Endometrium (tissue), 2 donors: ENCODE data around the gene TREM1.
"Not testable (repeated sequence)": the region's sequence is repeated elsewhere in the genome, so short reads cannot be mapped to it uniquely, and the experiment has no call there.

Experiments
- FAIRE-seq: peaks from 2 replicates; lab custom pipeline; 2012; peaks lifted over from hg19 to GRCh38; lab: Jason Lieb, UNC
- donor health status: control.
- donor health status: control.

Gene TREM1

DNA sequence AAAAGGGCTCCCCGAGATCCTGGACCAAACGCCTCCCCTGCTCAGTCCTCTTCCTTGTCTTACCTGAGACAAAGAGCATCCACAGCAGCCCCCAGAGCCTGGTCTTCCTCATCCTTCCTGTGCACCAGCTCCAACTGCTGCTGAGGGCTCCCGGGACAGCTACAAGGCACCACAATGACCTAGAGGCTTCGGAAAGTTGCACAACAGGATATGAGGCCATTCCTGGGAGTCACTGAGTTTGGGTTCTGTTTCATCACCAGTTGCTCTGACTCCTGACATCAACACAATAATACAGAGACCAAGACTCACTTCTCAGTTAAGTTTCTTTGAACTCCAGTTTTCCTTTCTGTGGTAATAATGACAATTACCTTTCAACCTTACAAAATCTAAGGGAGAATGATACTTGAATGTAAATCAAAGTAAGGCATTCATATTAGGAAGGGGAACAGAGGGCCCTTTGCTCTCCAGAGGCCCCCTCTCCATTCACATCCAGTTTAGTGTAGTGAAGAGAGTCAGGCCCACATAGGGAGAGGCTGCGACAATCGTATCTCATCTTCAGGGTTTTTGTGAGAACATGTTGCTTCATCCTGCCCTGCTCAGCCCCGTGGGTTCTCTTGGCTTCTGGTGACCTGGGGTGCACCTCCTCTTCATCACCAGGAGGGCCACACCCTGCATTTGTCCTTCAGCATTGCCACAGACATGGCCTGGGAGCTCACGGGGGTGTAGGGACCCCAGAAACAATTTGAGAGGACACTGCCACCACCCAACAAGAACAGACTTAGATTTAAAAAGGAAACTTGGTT lies at the start of gene TREM1:
TSS of gene TREM1 (minus strand) at position 139 of the 803 bp plus-strand sequence. CDS start at position 112, 27 bp downstream.
- FAIRE-seq = no peak

DNA sequence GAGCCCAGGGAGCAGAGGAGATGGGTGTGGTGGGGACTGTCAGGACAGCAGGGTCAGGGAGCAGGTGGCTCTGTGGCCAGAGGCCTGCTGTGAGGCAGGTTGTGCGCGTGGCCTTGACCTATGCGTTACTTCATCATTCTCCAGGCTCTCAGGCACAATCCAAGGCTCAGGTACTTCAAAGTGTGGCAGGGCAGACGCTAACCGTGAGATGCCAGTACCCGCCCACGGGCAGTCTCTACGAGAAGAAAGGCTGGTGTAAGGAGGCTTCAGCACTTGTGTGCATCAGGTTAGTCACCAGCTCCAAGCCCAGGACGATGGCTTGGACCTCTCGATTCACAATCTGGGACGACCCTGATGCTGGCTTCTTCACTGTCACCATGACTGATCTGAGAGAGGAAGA lies 49.5 kb upstream of the TREM1 start:
- no peak for FAIRE-seq

- FAIRE-seq = no peak
Measured at GRCh38 chr6:41335296-41335695, 48.8 kb upstream of the TREM1 start, which contains the start of gene NCR2. TSS of gene NCR2 (plus strand) at chr6:41335608. CDS start at chr6:41335877, 269 bp downstream.

- no peak for FAIRE-seq
Measured at GRCh38 chr6:41334482-41335040, 48.1 kb upstream of the TREM1 start.

DNA sequence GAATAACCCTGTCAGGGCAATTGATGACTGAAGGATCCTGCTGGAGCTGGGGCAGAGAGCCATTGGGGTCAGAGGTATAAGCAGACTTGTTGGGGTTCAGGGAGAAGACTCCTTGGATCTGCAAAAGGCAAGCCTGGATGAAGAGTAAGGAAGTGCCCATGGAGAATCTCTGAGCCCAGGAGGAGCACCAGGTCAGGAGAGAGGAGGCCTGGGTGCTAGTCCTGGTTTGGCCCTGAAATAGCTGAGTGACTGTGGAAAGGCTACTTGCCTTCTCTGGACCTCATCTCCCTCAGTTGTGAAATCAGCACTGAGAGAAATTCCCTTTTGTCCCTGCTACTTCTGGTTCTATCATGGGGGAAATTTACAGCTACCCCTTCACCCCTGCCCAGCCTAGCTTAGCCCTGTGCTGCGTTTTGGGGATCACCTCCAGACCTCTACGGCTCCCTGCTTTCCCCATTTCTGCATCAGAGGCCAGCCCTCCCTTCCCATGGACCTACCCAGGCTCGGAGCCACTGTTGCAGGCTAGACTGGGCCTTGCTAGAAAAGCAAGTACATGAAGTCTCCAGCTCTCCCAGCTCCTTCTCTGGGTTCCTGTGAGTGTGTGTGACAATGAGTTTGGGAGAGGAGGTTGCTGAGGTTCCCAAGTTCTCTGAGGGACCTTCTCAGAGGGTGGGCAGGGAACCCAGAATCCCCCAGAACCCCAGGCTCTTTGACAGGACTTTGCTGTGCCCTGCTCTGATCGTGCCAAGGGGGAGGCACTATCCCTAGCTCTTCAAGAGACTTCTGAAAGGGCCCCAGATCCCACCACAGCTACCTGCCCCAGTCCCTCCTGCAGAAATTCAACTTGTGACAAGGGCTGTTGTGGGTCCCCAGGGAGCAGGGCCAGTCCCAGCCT lies 46.6 kb upstream of the TREM1 start:
- FAIRE-seq = no peak

- FAIRE-seq = no peak
Measured at GRCh38 chr6:41332241-41332640, 45.8 kb upstream of the TREM1 start.

DNA sequence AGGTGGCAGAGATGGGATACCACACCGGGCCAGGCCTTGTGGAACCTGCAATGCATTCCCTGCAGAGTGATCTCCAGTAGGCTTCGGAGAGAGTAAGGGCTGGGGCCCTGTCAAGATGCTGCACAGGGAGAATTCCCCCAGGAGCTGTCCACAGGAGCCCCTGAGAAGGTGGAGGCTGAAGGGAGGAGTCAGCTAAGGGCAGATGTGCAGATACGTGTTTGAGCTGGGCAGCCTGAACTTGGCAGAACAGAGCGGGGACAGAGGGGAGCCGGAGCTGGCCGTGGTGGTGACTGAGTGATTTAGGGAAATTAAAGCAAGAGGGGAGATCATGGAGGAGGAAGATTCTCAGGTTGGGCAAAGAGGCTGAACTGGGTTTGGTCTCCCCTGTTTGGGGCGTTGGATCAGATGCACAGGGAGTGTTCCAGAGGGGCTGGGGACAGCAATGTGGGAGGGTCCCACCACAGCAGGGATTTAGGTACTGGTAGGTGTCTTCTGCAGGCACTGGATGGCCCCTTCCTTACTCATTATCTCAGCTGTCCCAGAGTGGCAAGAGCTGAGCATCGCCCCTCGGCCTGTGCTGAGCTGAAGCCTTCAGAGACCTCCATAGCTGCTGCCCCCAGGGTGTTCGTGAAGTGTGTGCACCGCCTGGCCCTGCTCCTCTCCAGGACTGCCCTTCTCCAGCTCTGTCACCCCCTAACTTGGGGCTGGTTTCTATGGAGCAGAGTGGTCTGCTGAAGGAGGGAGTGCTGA lies 45.1 kb upstream of the TREM1 start:
- no peak for FAIRE-seq

DNA sequence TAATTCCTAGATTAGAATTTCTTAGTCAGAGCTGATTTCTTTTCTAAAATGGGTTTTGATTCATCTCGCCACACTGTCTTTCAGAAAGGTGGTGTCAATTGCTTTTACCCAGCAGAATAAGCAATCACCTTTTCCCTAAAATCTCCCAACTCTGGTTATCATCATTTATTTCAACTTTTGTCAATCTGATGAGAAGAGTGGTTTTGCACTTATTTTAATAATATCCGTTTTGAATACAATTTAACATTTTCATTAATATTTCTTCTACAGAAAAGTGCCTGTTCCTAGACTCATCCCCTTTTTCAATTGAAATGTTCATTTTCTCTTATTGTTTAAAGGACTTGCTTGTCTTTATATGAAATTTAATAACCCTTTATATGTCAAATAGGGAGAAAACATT lies 40.7 kb upstream of the TREM1 start:
- no peak for FAIRE-seq

- FAIRE-seq = no peak
Measured at GRCh38 chr6:41326092-41326491, 39.6 kb upstream of the TREM1 start.

GRCh38 chr6:41325446-41326066 lies 39.1 kb upstream of the TREM1 start:
- no peak for FAIRE-seq

DNA sequence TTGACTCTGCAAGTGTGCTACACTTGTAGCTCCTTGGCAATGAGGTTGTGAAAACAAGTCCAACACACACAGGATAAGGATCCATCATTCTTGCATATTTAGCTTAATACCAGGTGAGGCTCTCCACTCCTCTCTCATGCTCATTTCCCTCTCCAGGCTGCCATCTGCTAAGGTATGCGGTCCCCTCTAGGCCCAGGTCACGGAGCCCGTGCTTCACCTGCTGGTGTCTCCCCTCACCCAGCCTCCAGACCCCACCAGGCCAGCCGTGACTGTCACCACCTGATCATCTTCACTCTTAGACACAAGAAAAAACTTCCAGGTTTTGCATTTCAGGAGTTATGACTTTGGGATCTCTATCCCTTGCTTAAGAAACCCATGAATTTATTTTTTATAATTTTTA lies 34.7 kb upstream of the TREM1 start:
- no peak for FAIRE-seq

- no peak for FAIRE-seq
Measured at GRCh38 chr6:41318654-41319565, 32.4 kb upstream of the TREM1 start.

- FAIRE-seq = no peak
Measured at GRCh38 chr6:41318261-41318653, 31.8 kb upstream of the TREM1 start.

GRCh38 chr6:41315943-41316620 lies 29.6 kb upstream of the TREM1 start:
- no peak for FAIRE-seq

GRCh38 chr6:41315203-41315602 lies 28.7 kb upstream of the TREM1 start:
- FAIRE-seq = no peak

GRCh38 chr6:41306187-41306854 lies 19.8 kb upstream of the TREM1 start:
- peak; percentile 91 for FAIRE-seq

GRCh38 chr6:41302638-41303037 lies 16.2 kb upstream of the TREM1 start:
- no peak for FAIRE-seq

- no peak for FAIRE-seq
Measured at GRCh38 chr6:41298785-41299502, 12.5 kb upstream of the TREM1 start.

GRCh38 chr6:41297248-41297647 lies 10.8 kb upstream of the TREM1 start:
- FAIRE-seq = not testable (repeated sequence)
